Activated T-cell treated with anti-CD3 and anti-CD28 coated beads, Interleukin-2, amount 50 U/mL, for 4 hours (primary cell): ENCODE measurements around the gene FCSK. TPM values are rescaled to one million over a fixed set of nuclear protein-coding genes. Genes with fewer than 3 reads are reported as not detected.

Source experiments
- ATAC-seq, 2 donors: fragments of 200-7000 bp; cut with Tn5 transposase; one replicate each; pipeline ENCODE4 v1.10.0; 2021
- DNase-seq: peaks from one replicate; pipeline ENCODE4 v3.0.0-alpha.2; 2020
- H3K27me3 Mint-ChIP-seq: one replicate; pipeline ENCODE4 v1.8.0; 2021; ENCODE audit warnings: low read depth, mixed read lengths
- H3K36me3 Mint-ChIP-seq: one replicate; pipeline ENCODE4 v1.8.0; 2022; ENCODE audit warnings: mixed read lengths; ENCODE audit not compliant: insufficient read depth
- H3K4me1 Mint-ChIP-seq: one replicate; pipeline ENCODE4 v1.8.0; 2021; ENCODE audit warnings: low read depth, mixed read lengths
- H3K4me3 Mint-ChIP-seq: one replicate; pipeline ENCODE4 v1.8.0; 2021; ENCODE audit warnings: mild to moderate bottlenecking, moderate library complexity, mixed read lengths
- H3K9me3 Mint-ChIP-seq: one replicate; pipeline ENCODE4 v1.8.0; 2021; ENCODE audit warnings: mixed read lengths
- total RNA-seq, 3 donors: library from RNA; stranded (reverse); gene quantifications; one replicate each; pipeline ENCODE4 v1.2.1, GENCODE V29; 2021

Gene FCSK
- total RNA-seq, 3 donors from 2014 or later, result 17.7 to 20.5 (median 19.2) TPM

GRCh38 chr16:70422543-70422942 lies 31.9 kb upstream of the FCSK start:
- no peak for DNase-seq
- peaks cover 2% of the 10 kb centered on the region for H3K36me3 Mint-ChIP-seq
- H3K4me3 Mint-ChIP-seq, result no peak overlapping the region
- H3K9me3 Mint-ChIP-seq, result no peaks in the 10 kb centered on the region
- no peaks in the 10 kb centered on the region for H3K27me3 Mint-ChIP-seq
- ATAC-seq, result no peak
- H3K4me1 Mint-ChIP-seq, result peaks cover 39% of the 10 kb centered on the region

- Mint-ChIP-seq H3K36me3 (peaks cover 2% of the 10 kb centered on the region), H3K9me3 (no peaks in the 10 kb centered on the region), H3K4me1 (peaks cover 46% of the 10 kb centered on the region), H3K4me3 (peak overlapping the region; percentile 0), H3K27me3 (no peaks in the 10 kb centered on the region)
- ATAC-seq (peak in 1 of 2 donors; percentile 38), DNase-seq (no peak)
Observed at GRCh38 chr16:70427786-70428177, 26.6 kb upstream of the FCSK start.

- Mint-ChIP-seq H3K36me3 (peaks cover 2% of the 10 kb centered on the region), H3K4me1 (peaks cover 47% of the 10 kb centered on the region), H3K9me3 (no peaks in the 10 kb centered on the region), H3K27me3 (no peaks in the 10 kb centered on the region), H3K4me3 (no peak overlapping the region)
- DNase-seq, result peak; percentile 20
- peak; percentile 5 to 54 for ATAC-seq
Observed at GRCh38 chr16:70428178-70428998, 26.0 kb upstream of the FCSK start.

- no peaks in the 10 kb centered on the region for H3K9me3 Mint-ChIP-seq
- DNase-seq (no peak), ATAC-seq (no peak)
- peak overlapping the region; percentile 52 for H3K4me3 Mint-ChIP-seq
- H3K4me1 Mint-ChIP-seq, result peaks cover 55% of the 10 kb centered on the region
- no peaks in the 10 kb centered on the region for H3K27me3 Mint-ChIP-seq
- H3K36me3 Mint-ChIP-seq, result peaks cover 5% of the 10 kb centered on the region
Observed at GRCh38 chr16:70429888-70430666, 24.3 kb upstream of the FCSK start.

- DNase-seq (peak; percentile 67), ATAC-seq (peak; percentile 64 to 65)
- H3K27me3 Mint-ChIP-seq, result no peaks in the 10 kb centered on the region
- H3K9me3 Mint-ChIP-seq, result no peaks in the 10 kb centered on the region
- peaks cover 55% of the 10 kb centered on the region for H3K4me1 Mint-ChIP-seq
- H3K36me3 Mint-ChIP-seq, result peaks cover 5% of the 10 kb centered on the region
- H3K4me3 Mint-ChIP-seq, result peak overlapping the region; percentile 52
Observed at GRCh38 chr16:70430667-70431536, 23.5 kb upstream of the FCSK start.

GRCh38 chr16:70432356-70432722 lies 22.1 kb upstream of the FCSK start:
- Mint-ChIP-seq H3K4me3 (no peak overlapping the region), H3K36me3 (peaks cover 5% of the 10 kb centered on the region), H3K4me1 (peaks cover 63% of the 10 kb centered on the region), H3K27me3 (no peaks in the 10 kb centered on the region), H3K9me3 (no peaks in the 10 kb centered on the region)
- ATAC-seq (no peak), DNase-seq (no peak)

- H3K36me3 Mint-ChIP-seq, result peaks cover 3% of the 10 kb centered on the region
- H3K4me1 Mint-ChIP-seq, result peaks cover 64% of the 10 kb centered on the region
- no peaks in the 10 kb centered on the region for H3K9me3 Mint-ChIP-seq
- no peaks in the 10 kb centered on the region for H3K27me3 Mint-ChIP-seq
- no peak overlapping the region for H3K4me3 Mint-ChIP-seq
- DNase-seq (no peak), ATAC-seq (no peak)
Observed at GRCh38 chr16:70432723-70433457, 21.5 kb upstream of the FCSK start.

GRCh38 chr16:70433458-70434103 lies 20.8 kb upstream of the FCSK start:
- H3K4me1 Mint-ChIP-seq, result peaks cover 63% of the 10 kb centered on the region
- H3K4me3 Mint-ChIP-seq, result no peak overlapping the region
- peaks cover 3% of the 10 kb centered on the region for H3K36me3 Mint-ChIP-seq
- DNase-seq (no peak), ATAC-seq (no peak)
- H3K27me3 Mint-ChIP-seq, result no peaks in the 10 kb centered on the region
- H3K9me3 Mint-ChIP-seq, result no peaks in the 10 kb centered on the region

GRCh38 chr16:70434484-70435260 lies 19.7 kb upstream of the FCSK start:
- H3K9me3 Mint-ChIP-seq, result no peaks in the 10 kb centered on the region
- no peaks in the 10 kb centered on the region for H3K27me3 Mint-ChIP-seq
- H3K4me3 Mint-ChIP-seq, result no peak overlapping the region
- peaks cover 3% of the 10 kb centered on the region for H3K36me3 Mint-ChIP-seq
- H3K4me1 Mint-ChIP-seq, result peaks cover 60% of the 10 kb centered on the region
- ATAC-seq (no peak), DNase-seq (no peak)

GRCh38 chr16:70437017-70437581 lies 17.3 kb upstream of the FCSK start:
- H3K4me3 Mint-ChIP-seq, result peak overlapping the region; percentile 97
- no peaks in the 10 kb centered on the region for H3K9me3 Mint-ChIP-seq
- peaks cover 3% of the 10 kb centered on the region for H3K36me3 Mint-ChIP-seq
- no peak for ATAC-seq
- no peak for DNase-seq
- peaks cover 43% of the 10 kb centered on the region for H3K4me1 Mint-ChIP-seq
- no peaks in the 10 kb centered on the region for H3K27me3 Mint-ChIP-seq

GRCh38 chr16:70437582-70438557 lies 16.5 kb upstream of the FCSK start:
- Mint-ChIP-seq H3K27me3 (no peaks in the 10 kb centered on the region), H3K9me3 (no peaks in the 10 kb centered on the region), H3K36me3 (peaks cover 3% of the 10 kb centered on the region), H3K4me3 (peak overlapping the region; percentile 97), H3K4me1 (peaks cover 36% of the 10 kb centered on the region)
- ATAC-seq (no peak), DNase-seq (no peak)

- H3K27me3 Mint-ChIP-seq, result no peaks in the 10 kb centered on the region
- DNase-seq, result no peak
Observed at GRCh38 chr16:70438585-70438968, 15.8 kb upstream of the FCSK start.

More at GRCh38 chr16:70438585-70438968, 15.8 kb upstream of the FCSK start:
- H3K9me3 Mint-ChIP-seq, result no peaks in the 10 kb centered on the region
- ATAC-seq, result peak; percentile 3 to 5
- H3K4me3 Mint-ChIP-seq, result peak overlapping the region; percentile 97
- H3K4me1 Mint-ChIP-seq, result peaks cover 31% of the 10 kb centered on the region
- H3K36me3 Mint-ChIP-seq, result peaks cover 3% of the 10 kb centered on the region
